Fibroblast of lung (primary cell): ENCODE measurements around the gene CXCR1.
"Not testable (repeated sequence)": the region's sequence is repeated elsewhere in the genome, so short reads cannot be mapped to it uniquely, and the experiment has no call there.

Source experiments
- CTCF ChIP-seq, 2 donors: IDR thresholded peaks in 1 of 2; conservative IDR thresholded peaks in 1 of 2; 1 replicate in 1 of 2; 2 replicates in 1 of 2; pipeline ENCODE4 v1.5.1; 2011 to 2012; ENCODE audit warnings: low read length in 2 of 2, control low read depth in 1 of 2, inconsistent platforms in 1 of 2, low read depth in 1 of 2, mild to moderate bottlenecking in 1 of 2
- EZH2 ChIP-seq: IDR thresholded peaks from 2 replicates; pipeline ENCODE4 v1.5.1; 2012; ENCODE audit warnings: low read length, control low read depth, mild to moderate bottlenecking; ENCODE audit errors: missing control alignments

GRCh38 chr2:218121789-218122188 is 45.0 kb downstream of the CXCR1 start:
- TF ChIP-seq CTCF (conservative IDR thresholded peaks at IDR 0.05 in 1 of 2, IDR thresholded peaks at IDR 0.05 in 1 of 2; ENCODE audit: low read depth in 1 of 2, low read length in 2 of 2); EZH2: not testable (repeated sequence)
